Mesothelial cell of epicardium (in vitro differentiated cells): Measurements from ENCODE around the gene FBXO45. TPM values are rescaled to one million over a fixed set of nuclear protein-coding genes. Genes with fewer than 3 reads are reported as not detected.
"Not testable (repeated sequence)": the region's sequence is repeated elsewhere in the genome, so short reads cannot be mapped to it uniquely, and the experiment has no call there.

ENCODE experiments used
- DNase-seq, 2 experiments: peaks; one replicate each; pipeline ENCODE4 v3.0.0; 2021; ENCODE audit warnings: low spot score in 2 of 2; ENCODE audit not compliant: unreplicated experiment in 2 of 2
- H3K27ac Mint-ChIP-seq: 2 replicates; pipeline ENCODE4 v1.8.0; 2021; ENCODE audit warnings: mixed read lengths
- H3K27me3 Mint-ChIP-seq: 2 replicates; pipeline ENCODE4 v1.8.0; 2021; ENCODE audit warnings: low read depth, mixed read lengths
- H3K36me3 Mint-ChIP-seq: 2 replicates; pipeline ENCODE4 v1.8.0; 2021; ENCODE audit warnings: mixed read lengths
- H3K4me1 Mint-ChIP-seq: 2 replicates; pipeline ENCODE4 v1.8.0; 2021; ENCODE audit warnings: mixed read lengths
- H3K4me3 Mint-ChIP-seq: 2 replicates; pipeline ENCODE4 v1.8.0; 2021; ENCODE audit warnings: mild to moderate bottlenecking, moderate library complexity, mixed read lengths
- H3K9me3 Mint-ChIP-seq: 2 replicates; pipeline ENCODE4 v1.8.0; 2021; ENCODE audit warnings: mixed read lengths
- total RNA-seq: library from RNA; stranded (reverse); gene quantifications from 3 replicates; pipeline ENCODE4 v1.2.1, GENCODE V29; 2021
- TF ChIP-seq, protein P1 (sequence below): fragments of 200-600 bp; sonication (generic); IDR thresholded peaks from one replicate; pipeline ENCODE4 v1.5.0; 2021; ENCODE audit warnings: antibody characterized with exemption; ENCODE audit not compliant: unreplicated experiment

Gene FBXO45, protein sequence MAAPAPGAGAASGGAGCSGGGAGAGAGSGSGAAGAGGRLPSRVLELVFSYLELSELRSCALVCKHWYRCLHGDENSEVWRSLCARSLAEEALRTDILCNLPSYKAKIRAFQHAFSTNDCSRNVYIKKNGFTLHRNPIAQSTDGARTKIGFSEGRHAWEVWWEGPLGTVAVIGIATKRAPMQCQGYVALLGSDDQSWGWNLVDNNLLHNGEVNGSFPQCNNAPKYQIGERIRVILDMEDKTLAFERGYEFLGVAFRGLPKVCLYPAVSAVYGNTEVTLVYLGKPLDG
- total RNA-seq: 9.1 to 9.4 TPM (median 9.4 TPM) in 3 replicates

DNA sequence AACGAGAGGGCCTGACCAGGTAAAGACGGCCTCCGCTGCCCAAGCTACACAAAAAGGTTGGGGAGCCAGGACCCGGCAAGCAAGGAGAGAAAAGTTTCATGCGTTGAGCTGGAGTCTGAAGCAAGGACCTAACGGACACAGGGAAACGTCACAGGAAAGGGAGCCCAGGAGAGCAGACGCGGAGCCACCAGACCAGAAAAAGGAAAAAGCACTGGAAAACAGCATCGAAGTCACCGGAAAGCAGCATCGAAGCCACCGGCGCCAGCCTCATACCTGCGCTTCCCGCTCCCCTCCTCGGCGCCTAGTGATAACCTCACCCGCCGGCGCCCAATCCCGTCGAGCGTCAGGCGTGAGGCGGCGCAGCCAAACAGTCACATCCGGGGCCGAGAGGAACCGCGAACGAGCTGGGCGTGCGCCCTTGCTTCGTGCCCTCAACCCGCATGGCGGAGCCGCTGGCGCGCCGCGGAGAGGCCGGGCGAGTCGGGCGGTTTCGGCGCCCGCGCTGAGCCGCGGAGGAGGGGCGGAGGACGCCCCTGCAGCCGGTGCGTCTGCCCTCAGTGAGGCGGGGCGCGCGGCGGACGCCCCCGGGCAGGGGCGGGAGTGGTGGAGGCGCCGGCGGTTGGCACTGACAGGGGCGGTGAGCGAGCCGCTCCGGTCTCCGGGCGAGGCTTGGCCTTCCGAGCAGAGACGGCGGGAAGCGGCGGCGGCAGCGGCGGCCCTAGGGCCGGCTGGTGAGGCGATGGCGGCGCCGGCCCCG, at the start of gene FBXO45, which contains the start of gene WDR53:
Gene FBXO45 (plus strand): TSS at position 415 of the 757 bp plus-strand sequence. CDS start 325 bp downstream, at position 740.
Gene WDR53 (minus strand): TSS at position 309 of the 757 bp plus-strand sequence. CDS start 7,079 bp downstream, outside the sequence.
- H3K4me1 Mint-ChIP-seq: peaks cover 22% of the 10 kb centered on the region
- H3K4me3 Mint-ChIP-seq: peak within 1 kb of the TSS; percentile 94
- TF ChIP-seq, protein P1, sequence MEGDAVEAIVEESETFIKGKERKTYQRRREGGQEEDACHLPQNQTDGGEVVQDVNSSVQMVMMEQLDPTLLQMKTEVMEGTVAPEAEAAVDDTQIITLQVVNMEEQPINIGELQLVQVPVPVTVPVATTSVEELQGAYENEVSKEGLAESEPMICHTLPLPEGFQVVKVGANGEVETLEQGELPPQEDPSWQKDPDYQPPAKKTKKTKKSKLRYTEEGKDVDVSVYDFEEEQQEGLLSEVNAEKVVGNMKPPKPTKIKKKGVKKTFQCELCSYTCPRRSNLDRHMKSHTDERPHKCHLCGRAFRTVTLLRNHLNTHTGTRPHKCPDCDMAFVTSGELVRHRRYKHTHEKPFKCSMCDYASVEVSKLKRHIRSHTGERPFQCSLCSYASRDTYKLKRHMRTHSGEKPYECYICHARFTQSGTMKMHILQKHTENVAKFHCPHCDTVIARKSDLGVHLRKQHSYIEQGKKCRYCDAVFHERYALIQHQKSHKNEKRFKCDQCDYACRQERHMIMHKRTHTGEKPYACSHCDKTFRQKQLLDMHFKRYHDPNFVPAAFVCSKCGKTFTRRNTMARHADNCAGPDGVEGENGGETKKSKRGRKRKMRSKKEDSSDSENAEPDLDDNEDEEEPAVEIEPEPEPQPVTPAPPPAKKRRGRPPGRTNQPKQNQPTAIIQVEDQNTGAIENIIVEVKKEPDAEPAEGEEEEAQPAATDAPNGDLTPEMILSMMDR: no peak
- peaks cover 3% of the 10 kb centered on the region for H3K36me3 Mint-ChIP-seq
- peak; percentile 89 to 95 for DNase-seq
- no peaks in the 10 kb centered on the region for H3K9me3 Mint-ChIP-seq
- peak within 1 kb of the TSS; percentile 98 for H3K27ac Mint-ChIP-seq
- no peaks in the 10 kb centered on the region for H3K27me3 Mint-ChIP-seq

DNA sequence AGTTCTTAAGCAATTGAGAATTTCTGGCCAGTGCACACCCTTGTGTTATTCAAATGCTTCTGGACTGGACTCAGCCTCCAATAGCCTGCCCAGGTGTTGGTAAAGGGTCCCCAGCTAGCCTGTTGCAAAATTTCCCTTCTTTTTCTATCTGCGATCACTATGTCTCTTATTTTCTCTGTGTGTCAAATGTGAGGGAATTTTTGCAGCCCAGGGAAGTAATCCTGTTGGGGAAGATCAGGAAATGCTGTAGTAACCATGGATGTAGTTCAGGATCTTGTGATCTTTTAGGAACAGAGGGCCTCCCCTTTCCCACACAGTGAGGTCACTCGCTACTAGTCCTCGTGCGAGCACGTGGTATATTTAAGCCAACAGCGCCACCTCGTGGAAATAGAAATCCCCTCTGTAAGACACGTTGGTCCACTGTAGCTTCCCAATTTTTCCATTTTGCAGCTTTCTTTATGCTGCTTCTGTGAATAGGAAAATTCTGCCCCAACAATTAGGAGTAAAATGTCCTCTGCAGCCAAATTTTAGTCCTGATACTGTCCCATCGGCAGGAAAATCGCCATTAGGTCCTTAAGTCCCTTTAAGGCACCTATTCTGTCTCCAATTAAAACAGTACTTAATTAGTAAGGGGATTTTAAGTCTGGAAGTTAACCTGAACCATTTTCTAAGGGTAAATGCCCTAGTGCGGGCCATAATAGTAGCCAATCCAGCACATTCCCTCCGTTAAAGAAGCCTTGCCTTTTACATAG, 49.3 kb upstream of the FBXO45 start:
- Mint-ChIP-seq H3K36me3 (peaks cover 6% of the 10 kb centered on the region), H3K27ac (no peak overlapping the region), H3K4me3 (no peak overlapping the region), H3K27me3 (no peaks in the 10 kb centered on the region), H3K4me1 (no peaks in the 10 kb centered on the region), H3K9me3 (peaks cover 58% of the 10 kb centered on the region)
- TF ChIP-seq, protein P1: peak; percentile 22
- no peak for DNase-seq

DNA sequence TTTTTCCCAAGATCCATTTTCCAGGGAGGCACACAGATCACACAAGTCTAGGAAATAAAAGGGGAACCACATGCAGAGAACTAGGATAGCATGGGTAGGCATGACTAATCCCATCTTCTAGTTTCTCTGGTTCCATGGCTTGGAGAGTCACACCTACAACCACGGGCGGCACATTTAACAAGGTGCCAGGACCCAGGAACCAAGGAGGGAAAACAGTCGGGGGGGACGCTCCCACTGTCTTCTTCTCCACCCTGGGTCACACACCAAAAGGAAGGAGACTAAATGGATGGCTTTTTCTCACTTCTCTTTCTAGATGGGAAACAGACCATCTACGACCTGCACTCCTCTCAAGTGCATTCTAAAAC, 48.8 kb upstream of the FBXO45 start:
- TF ChIP-seq, protein P1: no peak
- Mint-ChIP-seq H3K36me3 (peaks cover 6% of the 10 kb centered on the region), H3K27me3 (no peaks in the 10 kb centered on the region), H3K4me3 (no peak overlapping the region), H3K4me1 (no peaks in the 10 kb centered on the region), H3K9me3 (peaks cover 55% of the 10 kb centered on the region), H3K27ac (no peak overlapping the region)
- no peak for DNase-seq

DNA sequence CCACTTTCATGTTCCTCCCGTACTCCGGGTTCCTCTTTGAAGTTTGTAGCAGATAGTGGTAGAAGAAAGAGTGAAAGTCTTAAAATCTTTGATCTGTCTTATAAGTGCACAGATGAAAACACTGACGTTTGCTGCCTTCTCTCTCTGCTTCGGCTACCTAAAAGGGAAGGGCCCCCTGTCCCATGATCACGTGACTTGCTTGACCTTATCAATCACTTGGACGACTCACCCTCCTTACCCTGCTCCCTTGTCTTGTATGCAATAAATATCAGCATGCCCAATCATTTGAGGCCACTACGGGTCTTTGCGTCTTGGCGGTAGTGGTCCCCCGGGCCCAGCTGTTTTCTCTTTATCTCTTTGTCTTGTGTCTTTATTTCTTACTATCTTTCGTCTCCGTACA, 47.2 kb upstream of the FBXO45 start:
- not testable (repeated sequence) for H3K27me3 Mint-ChIP-seq, H3K36me3 Mint-ChIP-seq, H3K4me1 Mint-ChIP-seq, DNase-seq, H3K27ac Mint-ChIP-seq, H3K4me3 Mint-ChIP-seq
- peaks cover 51% of the 10 kb centered on the region for H3K9me3 Mint-ChIP-seq

DNA sequence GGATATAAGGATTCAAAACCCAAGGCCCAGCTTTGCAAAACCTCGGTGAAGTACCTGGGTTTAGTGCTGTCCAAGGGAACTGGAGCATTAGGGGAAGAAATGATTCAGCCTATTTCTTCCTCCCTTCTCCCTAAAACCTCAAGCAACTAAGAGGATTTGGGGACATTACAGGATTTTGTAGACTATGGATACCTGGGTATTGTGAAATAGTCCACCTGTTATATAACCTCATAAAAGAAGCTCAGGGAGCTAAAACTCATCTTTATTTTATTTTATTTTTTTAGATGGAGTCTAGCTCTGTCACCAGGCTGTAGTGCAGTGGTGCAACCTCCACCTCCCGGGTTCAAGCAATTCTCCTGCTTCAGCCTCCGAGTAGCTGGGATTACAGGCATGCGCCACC, 44.6 kb upstream of the FBXO45 start:
- Mint-ChIP-seq H3K27me3 (peaks cover 6% of the 10 kb centered on the region), H3K4me1 (no peaks in the 10 kb centered on the region), H3K4me3 (no peak overlapping the region), H3K9me3 (peaks cover 44% of the 10 kb centered on the region), H3K36me3 (peaks cover 6% of the 10 kb centered on the region), H3K27ac (no peak overlapping the region)
- DNase-seq: no peak
- TF ChIP-seq, protein P1: no peak

DNA sequence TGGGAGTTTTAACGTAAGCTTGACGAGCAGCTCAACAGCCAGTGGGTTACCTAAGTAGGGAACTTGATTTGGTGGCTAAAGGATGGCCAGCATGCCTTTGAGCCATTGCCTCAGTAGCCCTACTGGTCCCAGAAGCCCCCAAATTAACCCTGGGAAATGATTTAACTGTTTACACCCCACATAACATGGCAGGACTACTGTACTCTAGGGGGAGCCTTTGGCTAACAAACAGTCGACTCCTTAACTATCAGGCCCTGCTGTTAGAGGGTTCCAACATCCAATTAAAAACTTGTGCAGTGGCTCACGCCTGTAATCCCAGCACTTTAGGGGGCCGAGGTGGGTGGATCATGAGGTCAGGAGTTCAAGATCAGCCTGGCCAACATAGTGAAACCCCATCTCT, 43.9 kb upstream of the FBXO45 start:
- Mint-ChIP-seq H3K4me1 (no peaks in the 10 kb centered on the region), H3K27ac (no peak overlapping the region), H3K36me3 (peaks cover 6% of the 10 kb centered on the region), H3K4me3 (no peak overlapping the region), H3K27me3 (peaks cover 6% of the 10 kb centered on the region), H3K9me3 (peaks cover 37% of the 10 kb centered on the region)
- TF ChIP-seq, protein P1: no peak
- DNase-seq: no peak
